ENCODE measurements around the gene ARHGEF25.

ARHGEF25 gene

GRCh38 chr12:57592551-57593165 is 18.6 kb upstream of the ARHGEF25 start:
- H3K36me3 Mint-ChIP-seq (ENCODE audit: low read depth) = peaks cover 13% of the 10 kb centered on the region
- no peaks in the 10 kb centered on the region for H3K27me3 Mint-ChIP-seq
- ATAC-seq (no peak), DNase-seq (no peak)
- H3K9me3 Mint-ChIP-seq = no peaks in the 10 kb centered on the region
- H3K27ac Mint-ChIP-seq = no peak overlapping the region
- H3K4me1 Mint-ChIP-seq = peaks cover 22% of the 10 kb centered on the region
- H3K4me3 Mint-ChIP-seq = peak overlapping the region; percentile 86

GRCh38 chr12:57593187-57593586 is 18.0 kb upstream of the ARHGEF25 start:
- Mint-ChIP-seq H3K27me3 (no peaks in the 10 kb centered on the region), H3K4me1 (peaks cover 22% of the 10 kb centered on the region), H3K36me3 (ENCODE audit: low read depth) (peaks cover 15% of the 10 kb centered on the region), H3K9me3 (no peaks in the 10 kb centered on the region), H3K27ac (no peak overlapping the region), H3K4me3 (no peak overlapping the region)
- DNase-seq (no peak), ATAC-seq (no peak)

DNA sequence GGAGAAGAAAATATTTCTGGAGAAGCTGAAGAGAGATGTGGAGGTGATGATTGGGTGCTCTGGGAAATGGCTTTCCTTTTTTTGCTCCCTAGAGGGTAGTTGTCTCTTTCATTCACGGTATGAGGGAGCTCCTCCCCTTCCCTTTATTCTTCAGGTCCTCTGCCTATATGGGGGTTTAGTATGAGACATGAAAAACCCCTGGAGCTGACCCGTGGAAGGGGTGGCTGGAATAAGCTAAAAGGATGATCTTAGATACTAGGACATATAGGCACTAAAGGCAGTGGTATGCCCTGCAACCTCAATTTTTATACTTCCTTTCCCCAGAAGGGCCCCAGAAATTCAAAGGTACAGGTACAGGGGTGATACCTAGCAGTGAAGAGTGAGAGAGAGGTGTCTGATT is 10.8 kb upstream of the ARHGEF25 start:
- DNase-seq (no peak), ATAC-seq (no peak)
- H3K4me1 Mint-ChIP-seq = peaks cover 16% of the 10 kb centered on the region
- peaks cover 15% of the 10 kb centered on the region for H3K36me3 Mint-ChIP-seq (ENCODE audit: low read depth)
- H3K27me3 Mint-ChIP-seq = no peaks in the 10 kb centered on the region
- H3K27ac Mint-ChIP-seq = no peak overlapping the region
- no peak overlapping the region for H3K4me3 Mint-ChIP-seq
- H3K9me3 Mint-ChIP-seq = no peaks in the 10 kb centered on the region

GRCh38 chr12:57602544-57602943 is 8.7 kb upstream of the ARHGEF25 start:
- no peak for ATAC-seq

DNA sequence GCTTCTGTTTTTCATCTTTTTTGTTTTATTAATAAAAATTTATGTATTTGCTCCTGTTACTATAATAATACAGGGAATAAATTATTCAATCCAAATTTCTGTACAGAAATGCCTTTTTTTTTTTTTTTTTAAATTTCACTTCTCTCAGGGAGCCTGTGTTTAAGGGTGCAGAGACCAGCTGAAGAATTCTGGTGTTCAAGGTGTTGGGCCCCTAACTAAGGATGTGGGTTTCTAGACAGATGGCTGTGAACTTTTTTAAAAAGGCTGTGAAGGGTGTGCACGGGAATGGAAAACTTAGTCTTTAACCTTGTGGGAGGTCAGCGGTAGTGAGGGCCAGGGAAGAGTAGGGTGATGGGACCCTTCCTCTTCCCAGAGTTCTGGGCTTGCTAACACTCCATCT is 7.9 kb upstream of the ARHGEF25 start:
- ATAC-seq = no peak
- H3K4me1 Mint-ChIP-seq = peaks cover 21% of the 10 kb centered on the region
- peak overlapping the region; percentile 80 for H3K4me3 Mint-ChIP-seq
- H3K27me3 Mint-ChIP-seq = no peaks in the 10 kb centered on the region
- H3K9me3 Mint-ChIP-seq = no peaks in the 10 kb centered on the region
- DNase-seq = no peak
- peak overlapping the region; percentile 64 for H3K27ac Mint-ChIP-seq
- H3K36me3 Mint-ChIP-seq (ENCODE audit: low read depth) = peaks cover 5% of the 10 kb centered on the region

More at GRCh38 chr12:57602544-57602943, 8.7 kb upstream of the ARHGEF25 start:
- H3K27ac Mint-ChIP-seq = no peak overlapping the region
- DNase-seq = no peak
- peaks cover 8% of the 10 kb centered on the region for H3K36me3 Mint-ChIP-seq (ENCODE audit: low read depth)
- H3K4me1 Mint-ChIP-seq = peaks cover 21% of the 10 kb centered on the region
- H3K4me3 Mint-ChIP-seq = no peak overlapping the region
- H3K9me3 Mint-ChIP-seq = no peaks in the 10 kb centered on the region
- H3K27me3 Mint-ChIP-seq = no peaks in the 10 kb centered on the region

DNA sequence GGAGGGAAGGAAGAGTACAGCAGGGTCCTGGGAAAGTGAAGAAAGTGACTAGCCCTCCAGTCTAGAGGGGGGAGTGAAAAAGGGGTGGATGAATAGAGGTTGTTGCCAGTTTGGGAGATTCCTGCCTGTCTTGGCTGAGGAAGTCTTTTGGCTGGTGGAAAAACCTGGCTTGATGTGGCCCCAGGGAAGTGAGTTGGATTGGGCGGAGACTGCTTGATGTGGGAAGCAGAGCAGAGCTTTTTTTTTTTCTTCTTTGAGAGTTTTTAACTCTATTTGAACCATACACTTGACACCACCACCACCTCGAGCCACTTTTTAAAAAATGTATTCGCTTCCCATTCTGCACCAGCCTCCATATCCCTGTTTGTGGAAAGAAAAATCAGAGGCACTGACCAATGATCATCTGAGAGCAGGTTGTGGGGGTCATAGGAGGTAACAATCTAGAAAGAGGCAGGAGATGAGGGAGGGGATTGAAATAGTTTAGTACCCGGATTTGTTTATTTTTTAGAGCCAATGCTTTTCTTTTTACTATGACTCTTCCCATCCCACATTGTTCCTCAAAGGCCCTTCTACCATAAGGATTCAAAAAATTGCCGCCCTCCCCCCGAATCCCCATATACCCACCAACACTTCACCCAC is 7.3 kb upstream of the ARHGEF25 start:
- H3K27ac Mint-ChIP-seq = peak overlapping the region; percentile 64
- no peaks in the 10 kb centered on the region for H3K9me3 Mint-ChIP-seq
- H3K36me3 Mint-ChIP-seq (ENCODE audit: low read depth) = peaks cover 3% of the 10 kb centered on the region
- no peak for ATAC-seq
- peaks cover 21% of the 10 kb centered on the region for H3K4me1 Mint-ChIP-seq
- no peaks in the 10 kb centered on the region for H3K27me3 Mint-ChIP-seq
- DNase-seq = no peak
- peak overlapping the region; percentile 80 for H3K4me3 Mint-ChIP-seq

DNA sequence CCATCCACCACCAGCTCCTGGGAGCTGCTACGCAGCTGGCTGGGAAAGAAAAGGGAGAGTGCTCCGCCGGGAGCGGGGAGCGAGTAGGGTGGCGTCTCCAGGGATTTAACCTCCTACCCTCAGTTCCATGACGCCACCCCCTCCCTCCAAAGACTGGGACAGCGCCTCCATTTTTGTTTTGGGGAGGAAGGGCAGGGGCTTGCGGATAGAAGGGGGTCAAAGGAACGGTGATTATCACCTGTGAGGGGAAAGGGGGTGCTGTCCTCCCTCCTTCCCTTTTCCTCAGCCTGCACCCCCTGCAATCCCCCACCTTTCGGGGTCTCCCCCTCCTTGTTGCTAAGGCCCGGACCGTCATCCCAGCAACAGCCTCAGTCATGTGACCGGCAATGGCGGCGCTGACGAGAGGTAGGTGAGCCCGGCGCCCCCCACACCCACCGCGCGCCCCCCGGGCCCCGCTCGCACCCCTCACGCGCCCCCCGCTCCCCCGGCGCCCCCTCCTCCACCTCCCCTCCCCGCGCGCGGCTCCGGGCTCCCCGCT is 6.7 kb upstream of the ARHGEF25 start, which contains the start of gene DTX3:
TSS of gene DTX3 (plus strand) at position 371 of the 538 bp plus-strand sequence. CDS start 1,694 bp downstream, outside the sequence.
- no peaks in the 10 kb centered on the region for H3K27me3 Mint-ChIP-seq
- peak within 1 kb of the TSS; percentile 80 for H3K4me3 Mint-ChIP-seq
- ATAC-seq (peak; percentile 25), DNase-seq (peak; percentile 39)
- no peaks in the 10 kb centered on the region for H3K9me3 Mint-ChIP-seq
- H3K27ac Mint-ChIP-seq = peak within 1 kb of the TSS; percentile 77
- H3K36me3 Mint-ChIP-seq (ENCODE audit: low read depth) = peaks cover 2% of the 10 kb centered on the region
- H3K4me1 Mint-ChIP-seq = peaks cover 21% of the 10 kb centered on the region

GRCh38 chr12:57604992-57605810 is 6.0 kb upstream of the ARHGEF25 start:
- H3K4me1 Mint-ChIP-seq = peaks cover 21% of the 10 kb centered on the region
- H3K9me3 Mint-ChIP-seq = no peaks in the 10 kb centered on the region
- peaks cover 2% of the 10 kb centered on the region for H3K36me3 Mint-ChIP-seq (ENCODE audit: low read depth)
- peak overlapping the region; percentile 80 for H3K4me3 Mint-ChIP-seq
- ATAC-seq (no peak), DNase-seq (peak; percentile 16)
- peak overlapping the region; percentile 65 for H3K27ac Mint-ChIP-seq
- H3K27me3 Mint-ChIP-seq = peaks cover under 1% of the 10 kb centered on the region

GRCh38 chr12:57605811-57606311 is 5.4 kb upstream of the ARHGEF25 start:
- ATAC-seq = no peak
- H3K4me1 Mint-ChIP-seq = peaks cover 28% of the 10 kb centered on the region
- no peaks in the 10 kb centered on the region for H3K9me3 Mint-ChIP-seq
- peak overlapping the region; percentile 80 for H3K4me3 Mint-ChIP-seq
- H3K36me3 Mint-ChIP-seq (ENCODE audit: low read depth) = peaks cover 2% of the 10 kb centered on the region
- H3K27ac Mint-ChIP-seq = no peak overlapping the region
- no peak for DNase-seq
- H3K27me3 Mint-ChIP-seq = peaks cover 5% of the 10 kb centered on the region

- Mint-ChIP-seq H3K9me3 (no peaks in the 10 kb centered on the region), H3K4me3 (no peak overlapping the region), H3K36me3 (ENCODE audit: low read depth) (peaks cover 2% of the 10 kb centered on the region), H3K27me3 (peaks cover 5% of the 10 kb centered on the region), H3K4me1 (peaks cover 30% of the 10 kb centered on the region), H3K27ac (no peak overlapping the region)
- DNase-seq (no peak), ATAC-seq (no peak)
Measured at GRCh38 chr12:57606399-57606798, 4.8 kb upstream of the ARHGEF25 start.

GRCh38 chr12:57606821-57607220 is 4.4 kb upstream of the ARHGEF25 start:
- Mint-ChIP-seq H3K27me3 (peaks cover 5% of the 10 kb centered on the region), H3K4me3 (no peak overlapping the region), H3K4me1 (peaks cover 30% of the 10 kb centered on the region), H3K9me3 (no peaks in the 10 kb centered on the region), H3K36me3 (ENCODE audit: low read depth) (peaks cover 2% of the 10 kb centered on the region), H3K27ac (no peak overlapping the region)
- no peak for DNase-seq
- ATAC-seq = no peak

DNA sequence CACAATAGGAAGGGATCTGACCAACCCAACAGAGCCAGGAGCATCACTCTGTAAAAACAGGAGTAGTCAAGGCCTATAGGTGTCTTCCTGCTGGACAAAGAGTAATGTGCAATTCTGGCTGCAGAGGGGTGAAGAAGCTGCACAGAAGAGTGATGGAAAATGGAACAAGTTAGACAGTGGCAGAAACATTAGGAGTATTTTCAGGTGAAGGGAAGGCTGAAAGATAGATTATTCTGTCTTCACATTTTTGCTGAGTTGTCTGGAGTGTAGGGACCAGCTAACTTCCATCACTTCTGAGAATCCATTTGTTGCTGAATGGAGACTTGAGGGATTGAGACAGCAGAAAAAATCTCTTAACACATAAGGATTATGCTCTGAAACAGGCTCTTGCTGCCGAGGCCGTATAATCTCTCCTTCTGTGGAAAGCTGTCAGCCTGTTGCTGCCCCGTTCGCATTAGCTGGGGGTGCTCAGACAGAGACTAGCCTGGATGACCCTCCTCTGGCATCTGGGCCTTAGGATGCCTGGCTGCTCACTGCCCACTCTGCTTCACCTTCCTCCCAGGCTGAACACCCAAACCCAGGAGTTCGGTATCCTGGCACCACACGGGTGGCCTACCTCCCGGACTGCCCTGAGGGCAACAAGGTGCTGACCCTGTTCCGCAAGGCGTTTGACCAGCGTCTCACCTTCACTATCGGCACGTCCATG is 3.1 kb upstream of the ARHGEF25 start:
- no peak overlapping the region for H3K27ac Mint-ChIP-seq

DNA sequence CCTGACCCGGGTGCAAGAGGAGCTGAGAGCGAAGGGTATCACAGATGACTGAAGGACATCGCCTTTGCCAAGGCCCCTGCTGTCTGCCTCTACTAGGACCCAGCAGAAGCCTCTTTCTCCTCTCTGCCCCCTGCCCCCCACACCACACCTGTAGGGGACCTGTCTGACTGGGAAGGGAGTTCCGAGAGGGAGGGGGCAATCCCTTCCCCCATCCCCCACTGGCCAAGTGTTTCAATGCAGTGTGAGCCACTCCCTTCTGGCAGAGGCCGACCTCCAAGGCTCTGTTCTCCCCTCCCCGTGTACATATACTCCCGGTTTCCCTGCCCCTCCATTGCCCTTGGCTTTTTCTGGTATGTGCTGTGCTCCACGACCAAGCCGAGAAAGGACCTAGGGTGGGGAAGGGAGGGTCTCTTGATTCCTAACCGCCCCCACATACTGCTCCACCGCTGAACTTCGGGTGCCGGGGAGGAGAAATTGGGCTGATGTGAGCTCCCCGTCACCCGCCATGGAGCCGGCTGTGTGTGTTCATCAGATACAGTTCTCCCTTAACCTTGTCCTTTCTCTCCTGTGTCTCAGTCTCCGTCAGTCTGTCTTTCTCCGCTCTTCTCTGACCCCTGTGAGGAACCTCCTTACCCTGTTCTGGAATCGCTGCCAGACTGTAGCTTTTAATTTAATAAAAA is 2.0 kb upstream of the ARHGEF25 start:
- H3K36me3 Mint-ChIP-seq (ENCODE audit: low read depth) = no peaks in the 10 kb centered on the region
- H3K9me3 Mint-ChIP-seq = no peaks in the 10 kb centered on the region
- no peak overlapping the region for H3K4me3 Mint-ChIP-seq
- H3K27ac Mint-ChIP-seq = no peak overlapping the region
- H3K4me1 Mint-ChIP-seq = peaks cover 20% of the 10 kb centered on the region
- ATAC-seq (no peak), DNase-seq (no peak)
- H3K27me3 Mint-ChIP-seq = peaks cover 7% of the 10 kb centered on the region

More for the DNA sequence above, 3.1 kb upstream of the ARHGEF25 start:
- Mint-ChIP-seq H3K36me3 (ENCODE audit: low read depth) (no peaks in the 10 kb centered on the region), H3K27me3 (peaks cover 7% of the 10 kb centered on the region), H3K4me1 (peaks cover 30% of the 10 kb centered on the region), H3K9me3 (no peaks in the 10 kb centered on the region), H3K4me3 (no peak overlapping the region)
- DNase-seq = no peak
- ATAC-seq = no peak

Measured in activated naive CD8-positive, alpha-beta T cell treated with anti-CD3 and anti-CD28 coated beads, Interleukin-2, amount 50 U/mL, for 24 hours (primary cell).